ENCODE results near the gene BBIP1.
A peak's percentile ranks its signal among the peaks of the same experiment; 100 is the strongest.

The BBIP1 gene

GRCh38 chr10:110914431-110914830, 4.5 kb downstream of the BBIP1 start:
- peaks cover 11% of the 10 kb centered on the region for H3K4me1 Mint-ChIP-seq (ENCODE audit: low read depth)
- H3K9me3 Mint-ChIP-seq = no peaks in the 10 kb centered on the region
- no peak overlapping the region for H3K27ac Mint-ChIP-seq
- H3K4me3 Mint-ChIP-seq = no peak overlapping the region
- H3K27me3 Mint-ChIP-seq (ENCODE audit: low read depth) = no peaks in the 10 kb centered on the region
- H3K36me3 Mint-ChIP-seq (ENCODE audit: low read depth) = peaks cover 13% of the 10 kb centered on the region

- no peak overlapping the region for H3K4me3 Mint-ChIP-seq
- peaks cover 2% of the 10 kb centered on the region for H3K4me1 Mint-ChIP-seq (ENCODE audit: low read depth)
- H3K36me3 Mint-ChIP-seq (ENCODE audit: low read depth) = peaks cover 13% of the 10 kb centered on the region
- H3K27ac Mint-ChIP-seq = no peak overlapping the region
- no peaks in the 10 kb centered on the region for H3K9me3 Mint-ChIP-seq
- H3K27me3 Mint-ChIP-seq (ENCODE audit: low read depth) = no peaks in the 10 kb centered on the region
Observed at GRCh38 chr10:110912374-110912773, 6.6 kb downstream of the BBIP1 start.

GRCh38 chr10:110910138-110910537, 8.8 kb downstream of the BBIP1 start:
- Mint-ChIP-seq H3K36me3 (ENCODE audit: low read depth) (peaks cover 14% of the 10 kb centered on the region), H3K9me3 (no peaks in the 10 kb centered on the region), H3K27me3 (ENCODE audit: low read depth) (no peaks in the 10 kb centered on the region), H3K4me3 (no peak overlapping the region), H3K27ac (no peak overlapping the region), H3K4me1 (ENCODE audit: low read depth) (no peaks in the 10 kb centered on the region)

GRCh38 chr10:110903280-110904278, 15.4 kb downstream of the BBIP1 start:
- H3K4me3 Mint-ChIP-seq = no peak overlapping the region
- peaks cover 21% of the 10 kb centered on the region for H3K4me1 Mint-ChIP-seq (ENCODE audit: low read depth)
- no peaks in the 10 kb centered on the region for H3K9me3 Mint-ChIP-seq
- no peaks in the 10 kb centered on the region for H3K27me3 Mint-ChIP-seq (ENCODE audit: low read depth)
- H3K27ac Mint-ChIP-seq = peak overlapping the region; percentile 31
- peaks cover 37% of the 10 kb centered on the region for H3K36me3 Mint-ChIP-seq (ENCODE audit: low read depth)

- H3K27me3 Mint-ChIP-seq (ENCODE audit: low read depth) = no peaks in the 10 kb centered on the region
- peaks cover 21% of the 10 kb centered on the region for H3K4me1 Mint-ChIP-seq (ENCODE audit: low read depth)
- no peaks in the 10 kb centered on the region for H3K9me3 Mint-ChIP-seq
- peak overlapping the region; percentile 8 for H3K27ac Mint-ChIP-seq
- H3K4me3 Mint-ChIP-seq = no peak overlapping the region
- peaks cover 44% of the 10 kb centered on the region for H3K36me3 Mint-ChIP-seq (ENCODE audit: low read depth)
Observed at GRCh38 chr10:110901954-110902819, 16.8 kb downstream of the BBIP1 start.

GRCh38 chr10:110900983-110901382, 18.0 kb downstream of the BBIP1 start:
- Mint-ChIP-seq H3K27me3 (ENCODE audit: low read depth) (no peaks in the 10 kb centered on the region), H3K36me3 (ENCODE audit: low read depth) (peaks cover 47% of the 10 kb centered on the region), H3K27ac (no peak overlapping the region), H3K4me1 (ENCODE audit: low read depth) (peaks cover 21% of the 10 kb centered on the region), H3K4me3 (no peak overlapping the region), H3K9me3 (no peaks in the 10 kb centered on the region)

GRCh38 chr10:110898391-110898790, 20.6 kb downstream of the BBIP1 start:
- H3K27me3 Mint-ChIP-seq (ENCODE audit: low read depth) = no peaks in the 10 kb centered on the region
- H3K36me3 Mint-ChIP-seq (ENCODE audit: low read depth) = peaks cover 56% of the 10 kb centered on the region
- H3K9me3 Mint-ChIP-seq = no peaks in the 10 kb centered on the region
- H3K4me1 Mint-ChIP-seq (ENCODE audit: low read depth) = peaks cover 24% of the 10 kb centered on the region
- H3K27ac Mint-ChIP-seq = no peak overlapping the region
- no peak overlapping the region for H3K4me3 Mint-ChIP-seq

- Mint-ChIP-seq H3K36me3 (ENCODE audit: low read depth) (peaks cover 48% of the 10 kb centered on the region), H3K27ac (no peak overlapping the region), H3K9me3 (no peaks in the 10 kb centered on the region), H3K4me1 (ENCODE audit: low read depth) (peaks cover 13% of the 10 kb centered on the region), H3K4me3 (no peak overlapping the region), H3K27me3 (ENCODE audit: low read depth) (no peaks in the 10 kb centered on the region)
Observed at GRCh38 chr10:110897184-110897583, 21.8 kb downstream of the BBIP1 start.

- Mint-ChIP-seq H3K36me3 (ENCODE audit: low read depth) (peaks cover 54% of the 10 kb centered on the region), H3K4me3 (no peak overlapping the region), H3K4me1 (ENCODE audit: low read depth) (peaks cover 4% of the 10 kb centered on the region), H3K9me3 (no peaks in the 10 kb centered on the region), H3K27ac (no peak overlapping the region), H3K27me3 (ENCODE audit: low read depth) (no peaks in the 10 kb centered on the region)
Observed at GRCh38 chr10:110893559-110894179, 25.3 kb downstream of the BBIP1 start.

GRCh38 chr10:110892602-110893288, 26.2 kb downstream of the BBIP1 start:
- Mint-ChIP-seq H3K27me3 (ENCODE audit: low read depth) (no peaks in the 10 kb centered on the region), H3K4me3 (no peak overlapping the region), H3K27ac (no peak overlapping the region), H3K36me3 (ENCODE audit: low read depth) (peaks cover 52% of the 10 kb centered on the region), H3K4me1 (ENCODE audit: low read depth) (peaks cover 4% of the 10 kb centered on the region), H3K9me3 (no peaks in the 10 kb centered on the region)

GRCh38 chr10:110887560-110887959, 31.4 kb downstream of the BBIP1 start:
- no peaks in the 10 kb centered on the region for H3K27me3 Mint-ChIP-seq (ENCODE audit: low read depth)
- no peak overlapping the region for H3K4me3 Mint-ChIP-seq
- H3K4me1 Mint-ChIP-seq (ENCODE audit: low read depth) = peaks cover 16% of the 10 kb centered on the region
- no peaks in the 10 kb centered on the region for H3K9me3 Mint-ChIP-seq
- H3K27ac Mint-ChIP-seq = no peak overlapping the region
- peaks cover 50% of the 10 kb centered on the region for H3K36me3 Mint-ChIP-seq (ENCODE audit: low read depth)

- Mint-ChIP-seq H3K4me1 (ENCODE audit: low read depth) (peaks cover 21% of the 10 kb centered on the region), H3K4me3 (no peak overlapping the region), H3K27me3 (ENCODE audit: low read depth) (no peaks in the 10 kb centered on the region), H3K9me3 (no peaks in the 10 kb centered on the region), H3K27ac (no peak overlapping the region), H3K36me3 (ENCODE audit: low read depth) (peaks cover 50% of the 10 kb centered on the region)
Observed at GRCh38 chr10:110885932-110886674, 32.9 kb downstream of the BBIP1 start.

- Mint-ChIP-seq H3K27ac (no peak overlapping the region), H3K27me3 (ENCODE audit: low read depth) (no peaks in the 10 kb centered on the region), H3K4me3 (peak overlapping the region; percentile 64), H3K4me1 (ENCODE audit: low read depth) (peaks cover 26% of the 10 kb centered on the region), H3K36me3 (ENCODE audit: low read depth) (peaks cover 47% of the 10 kb centered on the region), H3K9me3 (no peaks in the 10 kb centered on the region)
Observed at GRCh38 chr10:110883924-110884323, 35.1 kb downstream of the BBIP1 start.

Measured in T-helper 1 cell treated with Interleukin-12 subunit alpha and Interleukin-12 subunit beta and Interleukin-4 antibody, amounts not matched to agents 30 μg/mL and 1 μg/mL, for 36 hours (primary cell).